Kidney (tissue), 14 donors: ENCODE results near the gene TMTC1. TPM values are rescaled to one million over a fixed set of nuclear protein-coding genes. Genes with fewer than 3 reads are reported as not detected.

Experiments used
- DNase-seq, 5 donors: peaks; one replicate each; pipeline ENCODE4 v3.0.0-alpha.2; 2013 to 2020
- FAIRE-seq: peaks from 2 replicates; lab custom pipeline; 2012; peaks lifted over from hg19 to GRCh38; lab: Jason Lieb, UNC
- H3K27ac ChIP-seq, 2 donors: one replicate each; pipeline ENCODE4 v1.7.0; 2013; ENCODE audit warnings: low read depth in 2 of 2, low read length in 2 of 2, inconsistent platforms in 1 of 2
- H3K27me3 ChIP-seq: one replicate; pipeline ENCODE4 v1.7.1; 2013; ENCODE audit warnings: low read length, inconsistent platforms; ENCODE audit not compliant: control insufficient read depth, insufficient read depth
- H3K36me3 ChIP-seq, 3 donors: one replicate each; pipeline versions ENCODE4 v1.7.0 to v1.7.1; 2013; ENCODE audit warnings: low read length in 3 of 3, control low read depth in 1 of 3, inconsistent platforms in 1 of 3; ENCODE audit not compliant: insufficient read depth in 3 of 3, control insufficient read depth in 2 of 3
- H3K4me1 ChIP-seq, 3 donors: one replicate each; pipeline versions ENCODE4 v1.7.0 to v1.7.1; 2013; ENCODE audit warnings: low read length in 3 of 3, inconsistent platforms in 1 of 3, low read depth in 1 of 3; ENCODE audit not compliant: control insufficient read depth in 2 of 3, insufficient read depth in 2 of 3
- H3K4me3 ChIP-seq, 3 donors: one replicate each; pipeline versions ENCODE4 v1.7.0 to v1.8.1; 2013; ENCODE audit warnings: low read length in 3 of 3, control low read depth in 1 of 3, inconsistent platforms in 1 of 3
- H3K9ac ChIP-seq, 3 donors: one replicate each; pipeline versions ENCODE4 v1.7.0 to v1.7.1; 2013; ENCODE audit warnings: low read length in 3 of 3, control low read depth in 1 of 3, inconsistent platforms in 1 of 3
- H3K9me3 ChIP-seq, 3 donors: one replicate each; pipeline versions ENCODE4 v1.7.0 to v1.7.1; 2013; ENCODE audit warnings: low read length in 3 of 3, control low read depth in 1 of 3, inconsistent platforms in 1 of 3; ENCODE audit not compliant: control insufficient read depth in 2 of 3, insufficient read depth in 1 of 3
- CTCF ChIP-seq: IDR thresholded peaks from 3 replicates; pipeline ENCODE4 v1.5.1; 2012; ENCODE audit warnings: mild to moderate bottlenecking, moderate library complexity, borderline replicate concordance; ENCODE audit not compliant: insufficient read depth; ENCODE audit errors: extremely low read depth
- intact Hi-C: fragments of 100-400 bp; cut with DNase I; formaldehyde crosslinking; loops from one replicate; pipeline ENCODE4 v1.11.1; 2022
- polyA plus RNA-seq: library from polyadenylated mRNA; stranded (reverse); fragments of 350-450 nt; fragmentation: Illumina TruSeq; extraction: RNeasy Lipid Tissue Mini Kit (QIAGEN cat#74804); gene quantifications from one replicate; pipeline ENCODE4 v1.2.3, GENCODE V29; 2014; ENCODE audit warnings: low read depth, low replicate concordance; ENCODE audit not compliant: insufficient read depth
- total RNA-seq: library from RNA; stranded (reverse); fragmentation: NEBNext Ultra II Directional; extraction: Animal tissue kit (Norgen Biotek cat#: 25700); gene quantifications from one replicate; pipeline ENCODE4 v1.2.1, GENCODE V29; 2021
- donor health status: control.
- donor health status: control.
- donor health status: control.
- donor health status: control.
- donor health status: control.
- donor health status: DM: yes; HTN: yes; CAD: no.
- donor health status: Normal renal cell carcinoma (clear cell type).

TMTC1 gene
- total and polyA plus RNA-seq, 2 donors from 2014 or later, result 10.9 to 58.8 TPM

GRCh38 chr12:29796823-29797263 is 13.1 kb upstream of the TMTC1 start:
- no peaks in the 10 kb centered on the region for H3K9me3 ChIP-seq
- no peak for TF ChIP-seq CTCF
- H3K4me1 ChIP-seq, result no peaks in the 10 kb centered on the region
- H3K9ac ChIP-seq, result no peak overlapping the region
- no peaks in the 10 kb centered on the region for H3K27me3 ChIP-seq
- H3K36me3 ChIP-seq, result peaks cover 0 to 2% (median 2%) of the 10 kb centered on the region in 3 donors
- intact Hi-C loops, result no loop called here
- peak in 3 of 5 donors; percentile 15 to 85 (median 68) for DNase-seq
- no peak overlapping the region for H3K27ac ChIP-seq
- no peak overlapping the region for H3K4me3 ChIP-seq
- FAIRE-seq, result no peak

- TF ChIP-seq CTCF, result no peak
- DNase-seq (no peak), FAIRE-seq (no peak)
- intact Hi-C loops, result no loop called here
- peaks cover 0 to 2% (median 2%) of the 10 kb centered on the region in 3 donors for H3K36me3 ChIP-seq
- peaks cover 0 to 2% (median 0%) of the 10 kb centered on the region in 3 donors for H3K9me3 ChIP-seq
- H3K4me1 ChIP-seq, result no peaks in the 10 kb centered on the region
- H3K4me3 ChIP-seq, result no peak overlapping the region
- no peaks in the 10 kb centered on the region for H3K27me3 ChIP-seq
- no peak overlapping the region for H3K9ac ChIP-seq
- H3K27ac ChIP-seq, result no peak overlapping the region
These were observed 12.0 kb upstream of the TMTC1 start for GRCh38 chr12:29795715-29796114.

DNA sequence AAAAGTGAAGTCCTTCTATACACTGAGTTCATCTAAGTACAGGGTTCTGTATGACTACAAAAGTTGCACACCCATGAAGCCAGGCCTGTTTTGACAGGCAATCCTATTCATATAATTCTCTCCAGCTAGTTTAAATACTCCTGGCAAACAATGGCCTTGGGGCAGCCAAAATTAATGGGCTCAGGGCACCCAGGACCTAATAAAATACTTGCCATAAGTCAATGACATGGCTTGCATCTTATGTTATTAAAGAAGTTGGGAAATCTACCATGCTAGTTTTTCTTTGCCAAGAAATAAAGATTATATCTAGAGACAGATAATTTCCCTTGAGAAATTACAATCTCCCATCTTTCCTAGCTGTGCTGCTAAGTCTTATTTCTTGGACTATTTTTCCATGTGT is 11.1 kb upstream of the TMTC1 start:
- FAIRE-seq (no peak), DNase-seq (no peak)
- peaks cover 0 to 2% (median 2%) of the 10 kb centered on the region in 3 donors for H3K36me3 ChIP-seq
- H3K27me3 ChIP-seq, result no peaks in the 10 kb centered on the region
- no peak for TF ChIP-seq CTCF
- no peak overlapping the region for H3K4me3 ChIP-seq
- H3K4me1 ChIP-seq, result no peaks in the 10 kb centered on the region
- H3K27ac ChIP-seq, result no peak overlapping the region
- intact Hi-C loops, result no loop called here
- peaks cover 0 to 2% (median 0%) of the 10 kb centered on the region in 3 donors for H3K9me3 ChIP-seq
- H3K9ac ChIP-seq, result no peak overlapping the region

DNA sequence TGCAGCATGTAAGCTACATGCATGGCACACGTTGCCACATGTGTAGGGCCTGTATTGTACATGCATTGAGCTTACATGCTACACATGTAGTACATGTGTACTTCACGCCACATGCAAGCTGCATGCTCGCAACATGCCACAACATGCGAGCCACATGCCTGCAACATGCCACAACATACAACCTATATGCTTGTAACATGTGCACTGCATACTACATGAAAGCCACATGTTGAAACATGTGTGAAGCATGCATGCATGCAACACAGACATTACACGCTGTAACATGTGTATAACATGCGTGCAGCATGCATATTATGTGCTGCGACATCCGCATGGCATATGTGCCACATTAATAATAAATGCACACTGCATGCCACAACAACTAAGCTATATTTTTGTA is 9.1 kb upstream of the TMTC1 start:
- TF ChIP-seq CTCF, result no peak
- peaks cover 0 to 2% (median 2%) of the 10 kb centered on the region in 3 donors for H3K36me3 ChIP-seq
- H3K4me3 ChIP-seq, result no peak overlapping the region
- DNase-seq (no peak), FAIRE-seq (no peak)
- no peaks in the 10 kb centered on the region for H3K4me1 ChIP-seq
- H3K27ac ChIP-seq, result no peak overlapping the region
- peaks cover 0 to 2% (median 0%) of the 10 kb centered on the region in 3 donors for H3K9me3 ChIP-seq
- H3K27me3 ChIP-seq, result no peaks in the 10 kb centered on the region
- H3K9ac ChIP-seq, result no peak overlapping the region
- intact Hi-C loops, result no loop called here
